Activated naive CD4-positive, alpha-beta T cell treated with Interleukin-2 at 50 U/mL for 16 hours (primary cell): ENCODE measurements around the gene DCST2.

ENCODE experiments used
- DNase-seq: peaks from one replicate; pipeline ENCODE4 v3.0.0-alpha.2; 2020

DCST2 gene

DNA sequence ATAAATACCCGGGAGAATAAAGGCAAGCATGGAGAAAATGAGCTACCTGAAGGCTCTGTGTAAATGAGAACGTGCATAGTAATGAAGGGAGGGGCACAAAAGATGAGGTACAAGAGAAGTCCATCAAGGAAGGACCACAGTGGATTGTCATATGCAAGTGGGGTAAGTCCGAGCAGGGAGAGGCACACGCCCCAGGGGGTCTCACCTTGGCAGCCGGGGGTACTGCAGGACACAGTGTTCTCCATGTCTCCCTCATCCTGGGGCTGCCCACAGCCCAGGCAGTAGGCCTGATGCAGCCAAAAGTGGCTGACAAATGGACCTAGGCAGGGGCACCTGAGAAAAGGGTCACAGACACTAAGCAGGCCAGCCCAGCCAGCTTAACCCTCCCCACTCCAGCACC is 10.0 kb downstream of the DCST2 start:
- DNase-seq = no peak

DNA sequence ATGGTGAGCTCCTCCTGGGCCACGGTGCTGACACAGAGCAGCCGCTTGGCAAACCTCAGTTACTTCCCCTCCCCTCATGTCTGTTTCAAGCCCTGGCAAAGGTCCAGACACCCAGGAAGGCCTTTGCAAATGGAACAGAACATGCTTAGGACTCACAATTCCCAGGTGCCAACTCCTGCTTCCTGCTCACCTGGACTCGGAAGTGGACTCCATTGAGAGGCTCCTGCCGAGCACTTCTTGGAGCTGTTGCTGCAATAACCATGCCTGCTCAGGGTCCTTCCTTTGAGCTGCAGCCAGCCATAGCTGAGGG is 10.7 kb downstream of the DCST2 start:
- DNase-seq = no peak

- DNase-seq = no peak
Measured at GRCh38 chr1:155022136-155022926, 11.2 kb downstream of the DCST2 start.

DNA sequence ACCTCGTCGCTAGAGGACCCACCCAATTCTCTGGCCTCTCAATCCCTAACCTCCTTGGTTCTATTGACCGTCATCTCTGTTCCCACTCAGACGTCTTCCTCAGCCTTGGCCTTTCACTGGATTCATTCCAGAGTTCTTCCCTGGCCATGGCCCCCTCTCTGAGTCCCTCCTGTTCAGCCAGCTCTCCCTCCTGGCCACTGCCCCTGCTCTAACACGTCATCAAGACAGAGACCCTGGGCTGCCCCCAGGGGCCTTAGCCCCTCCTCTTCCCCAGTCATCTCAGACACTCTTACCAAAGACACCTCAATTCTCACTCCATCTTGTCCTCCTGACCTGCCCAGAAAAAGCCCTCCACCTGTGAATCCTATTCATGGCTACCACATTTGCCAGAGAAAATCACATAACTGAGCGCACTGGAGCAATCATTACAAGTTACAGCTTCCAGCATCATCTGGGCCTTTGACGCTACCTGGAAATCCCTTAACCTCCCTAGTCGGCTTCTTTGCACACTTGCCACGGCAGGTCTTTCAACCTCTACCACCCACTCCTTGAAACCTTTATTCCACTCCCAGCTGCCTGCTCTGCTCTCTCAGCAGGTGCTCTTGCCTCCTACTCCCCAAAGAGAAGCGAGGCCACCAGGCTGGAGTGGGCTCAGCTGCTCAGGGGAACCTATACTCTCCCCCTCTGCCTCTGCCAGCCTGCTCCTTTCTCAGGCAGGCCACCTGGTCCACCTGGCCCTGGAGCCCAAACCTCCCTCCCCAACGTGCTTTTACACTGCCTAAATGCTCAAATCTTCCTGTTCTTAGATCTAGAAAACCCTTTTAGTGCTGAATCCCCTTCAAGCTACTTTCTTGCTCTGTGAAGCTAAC is 14.0 kb downstream of the DCST2 start:
- DNase-seq = no peak

DNA sequence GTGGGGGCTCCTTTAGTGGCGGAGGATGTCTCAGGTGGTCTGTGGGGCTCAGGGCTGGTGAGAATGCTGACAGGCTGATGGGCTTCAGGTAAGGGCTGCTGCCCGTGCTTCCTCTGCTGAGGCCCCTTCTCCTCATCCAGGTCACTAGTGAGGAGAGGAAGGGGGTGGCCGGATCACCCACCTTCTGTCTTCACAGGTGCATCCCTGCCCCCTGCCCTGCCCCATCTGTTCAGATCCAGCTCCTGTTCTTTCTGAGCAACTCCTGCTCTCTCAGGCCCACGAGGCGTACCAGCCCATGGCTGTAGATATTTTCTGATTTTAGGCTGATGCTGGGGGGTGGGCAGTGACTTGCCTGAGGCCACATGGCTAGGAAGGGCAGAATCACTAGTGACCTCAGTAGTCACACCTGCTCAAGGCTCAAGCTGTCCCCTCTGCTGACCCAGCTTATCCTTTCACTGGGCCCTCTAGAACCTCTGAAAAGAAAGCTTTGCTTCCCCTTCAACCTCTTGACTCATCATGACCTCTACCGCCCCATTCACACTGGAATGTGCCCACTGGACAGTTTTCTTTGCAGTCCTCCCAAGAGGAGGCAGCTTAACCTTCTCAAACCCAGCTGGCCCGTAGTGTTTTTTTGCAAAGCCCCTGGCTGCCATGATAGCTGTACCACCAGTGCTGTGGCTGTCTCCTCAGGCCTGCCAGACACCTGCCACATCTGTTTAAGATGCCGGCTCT is 14.8 kb downstream of the DCST2 start:
- DNase-seq = no peak

- no peak for DNase-seq
Measured at GRCh38 chr1:155017946-155018316, 15.7 kb downstream of the DCST2 start.

DNA sequence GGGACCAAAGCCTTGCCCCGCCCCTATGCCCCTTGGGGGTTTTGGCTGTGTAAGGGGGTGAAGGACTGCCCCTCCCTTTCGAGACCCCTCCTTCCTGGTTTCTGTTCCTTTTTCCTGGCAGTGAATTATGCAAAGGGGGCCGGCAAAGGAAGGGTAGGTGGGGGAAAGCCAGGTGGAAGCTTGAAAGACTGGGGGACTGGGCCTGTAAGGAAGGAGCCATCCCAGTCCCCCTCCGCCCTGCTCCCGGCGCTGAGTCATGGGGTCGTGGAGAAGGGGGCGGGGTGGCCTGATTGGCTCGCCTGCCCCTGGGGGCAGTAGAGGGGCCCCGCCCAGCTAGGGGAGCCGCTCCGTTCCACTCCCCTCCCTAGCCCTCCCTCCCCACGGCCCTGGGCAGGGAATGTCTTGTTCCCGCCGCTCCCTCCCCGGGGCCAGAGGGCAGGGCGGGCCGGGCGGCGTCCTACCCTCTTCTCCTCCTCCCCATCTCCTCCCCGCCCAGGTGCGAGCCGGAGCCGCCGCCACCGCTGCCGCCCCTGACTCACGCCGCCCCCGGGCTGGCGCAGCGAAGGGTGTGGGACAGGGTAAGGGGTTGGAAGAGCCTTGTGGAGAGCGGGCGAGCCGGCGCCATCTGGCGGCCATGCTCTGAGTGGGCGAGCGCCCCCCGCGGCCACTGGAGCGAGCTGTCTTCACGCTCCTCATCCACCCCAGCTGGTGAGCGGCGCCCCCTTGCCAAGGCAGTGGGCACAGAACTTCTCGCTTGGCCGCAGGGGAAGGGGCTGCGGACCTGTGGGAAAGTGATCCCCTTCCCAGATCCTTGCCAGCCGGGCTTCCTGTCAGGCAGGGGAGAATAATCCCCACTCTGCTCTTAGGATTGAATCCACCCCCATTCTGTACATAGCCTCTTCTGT is 16.3 kb downstream of the DCST2 start:
- peak; percentile 94 for DNase-seq

DNA sequence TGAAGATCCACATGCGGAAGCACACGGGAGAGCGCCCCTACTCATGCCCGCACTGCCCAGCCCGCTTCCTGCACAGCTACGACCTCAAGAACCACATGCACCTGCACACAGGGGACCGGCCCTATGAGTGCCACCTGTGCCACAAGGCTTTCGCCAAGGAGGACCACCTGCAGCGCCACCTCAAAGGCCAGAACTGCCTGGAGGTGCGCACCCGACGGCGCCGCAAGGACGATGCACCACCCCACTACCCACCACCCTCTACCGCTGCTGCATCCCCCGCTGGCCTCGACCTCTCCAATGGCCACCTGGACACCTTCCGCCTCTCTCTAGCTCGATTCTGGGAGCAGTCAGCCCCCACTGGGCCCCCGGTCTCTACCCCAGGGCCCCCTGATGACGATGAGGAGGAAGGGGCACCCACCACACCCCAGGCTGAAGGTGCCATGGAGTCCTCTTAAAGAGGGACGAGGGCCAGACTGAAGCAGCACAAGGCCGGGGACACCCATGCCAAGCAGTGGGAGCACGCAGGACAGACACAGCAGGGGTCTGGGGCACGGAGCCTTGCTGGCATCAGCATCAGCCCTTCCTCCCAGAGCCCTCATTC is 17.2 kb downstream of the DCST2 start:
- peak; percentile 22 for DNase-seq

DNA sequence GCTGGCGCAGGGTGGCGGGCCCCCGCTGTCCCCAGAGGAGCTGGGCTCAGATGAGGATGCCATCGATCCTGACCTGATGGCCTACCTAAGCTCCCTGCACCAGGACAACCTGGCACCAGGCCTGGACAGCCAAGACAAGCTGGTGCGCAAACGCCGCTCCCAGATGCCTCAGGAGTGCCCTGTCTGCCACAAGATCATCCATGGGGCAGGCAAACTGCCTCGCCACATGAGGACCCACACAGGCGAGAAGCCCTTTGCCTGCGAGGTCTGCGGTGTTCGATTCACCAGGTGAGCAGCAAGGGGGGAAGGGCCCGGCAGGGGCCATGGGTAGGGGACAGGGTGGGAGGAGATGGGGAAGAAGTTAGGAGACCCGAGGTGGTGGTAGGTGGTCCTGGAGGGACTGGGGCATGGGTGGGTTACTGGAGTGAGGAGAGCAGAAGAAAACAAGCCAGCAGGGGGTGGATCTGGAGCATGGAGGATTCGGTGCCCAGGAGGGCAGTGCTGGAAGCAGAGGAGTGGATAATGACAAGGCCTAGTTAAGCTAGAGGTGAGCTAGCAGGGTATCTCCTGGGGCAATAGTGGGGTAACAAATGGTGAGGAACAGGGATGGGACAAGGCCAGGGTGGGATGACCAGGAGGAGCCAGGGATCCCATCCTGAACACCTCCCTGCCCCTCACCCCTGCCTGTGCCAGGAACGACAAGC is 17.9 kb downstream of the DCST2 start:
- DNase-seq = no peak

DNA sequence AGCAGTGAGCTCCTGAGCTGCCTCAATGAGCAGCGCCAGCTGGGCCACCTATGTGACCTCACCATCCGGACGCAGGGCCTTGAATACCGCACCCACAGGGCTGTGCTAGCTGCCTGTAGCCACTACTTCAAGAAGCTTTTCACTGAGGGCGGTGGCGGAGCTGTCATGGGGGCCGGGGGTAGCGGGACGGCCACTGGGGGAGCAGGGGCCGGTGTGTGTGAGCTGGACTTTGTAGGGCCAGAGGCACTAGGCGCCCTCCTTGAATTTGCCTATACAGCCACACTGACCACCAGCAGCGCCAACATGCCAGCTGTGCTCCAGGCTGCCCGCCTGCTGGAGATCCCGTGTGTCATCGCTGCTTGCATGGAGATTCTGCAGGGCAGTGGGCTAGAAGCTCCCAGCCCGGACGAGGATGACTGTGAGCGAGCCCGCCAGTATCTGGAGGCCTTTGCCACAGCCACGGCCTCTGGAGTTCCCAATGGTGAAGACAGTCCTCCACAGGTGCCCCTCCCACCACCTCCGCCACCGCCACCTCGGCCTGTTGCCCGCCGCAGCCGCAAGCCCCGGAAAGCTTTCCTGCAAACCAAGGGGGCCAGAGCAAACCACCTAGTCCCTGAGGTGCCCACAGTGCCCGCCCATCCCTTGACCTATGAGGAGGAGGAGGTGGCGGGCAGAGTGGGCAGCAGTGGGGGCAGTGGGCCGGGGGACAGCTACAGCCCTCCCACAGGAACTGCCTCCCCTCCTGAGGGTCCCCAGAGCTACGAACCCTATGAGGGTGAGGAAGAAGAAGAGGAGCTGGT is 18.7 kb downstream of the DCST2 start:
- no peak for DNase-seq

GRCh38 chr1:155013632-155014031 is 19.9 kb downstream of the DCST2 start:
- DNase-seq = peak; percentile 35

DNA sequence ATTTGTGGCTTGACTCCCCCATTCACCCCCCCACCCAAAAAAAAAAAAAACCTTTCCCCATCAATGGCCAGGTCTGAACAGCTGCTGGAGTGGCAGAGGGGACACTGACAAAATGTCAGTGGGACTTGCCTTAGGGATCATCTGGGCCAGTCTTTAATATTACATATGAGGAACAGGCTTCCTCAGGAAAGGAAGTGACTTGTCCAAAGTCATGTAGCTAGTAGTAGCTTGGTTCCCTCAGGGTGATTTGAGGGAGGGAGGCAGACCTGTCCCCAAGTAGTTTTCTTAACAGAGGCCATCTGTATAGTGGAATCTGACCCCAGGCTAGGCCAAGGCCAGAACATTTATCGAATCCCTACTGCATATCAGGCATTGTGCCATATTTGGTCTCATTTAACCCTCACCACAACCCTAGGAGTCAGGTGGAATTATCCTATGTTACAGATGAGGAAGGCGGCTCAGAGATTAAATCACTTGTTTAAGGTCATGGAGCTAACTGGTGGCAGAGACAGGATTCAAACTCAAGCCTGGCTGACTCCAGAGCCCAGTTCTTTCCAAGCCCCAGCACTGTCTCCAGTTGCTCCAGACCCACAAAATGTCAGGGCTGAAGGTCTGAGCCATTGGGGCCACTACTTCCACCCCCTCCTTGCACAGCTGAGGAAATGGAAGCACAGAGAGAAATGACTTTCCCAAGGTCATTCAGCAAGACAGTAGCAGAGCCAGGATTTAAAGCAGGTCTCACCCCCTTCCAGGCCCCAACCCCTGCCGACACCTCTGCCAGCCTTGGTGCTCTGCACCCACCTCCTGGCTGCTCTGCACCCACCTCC is 20.6 kb downstream of the DCST2 start:
- DNase-seq = peak; percentile 15

DNA sequence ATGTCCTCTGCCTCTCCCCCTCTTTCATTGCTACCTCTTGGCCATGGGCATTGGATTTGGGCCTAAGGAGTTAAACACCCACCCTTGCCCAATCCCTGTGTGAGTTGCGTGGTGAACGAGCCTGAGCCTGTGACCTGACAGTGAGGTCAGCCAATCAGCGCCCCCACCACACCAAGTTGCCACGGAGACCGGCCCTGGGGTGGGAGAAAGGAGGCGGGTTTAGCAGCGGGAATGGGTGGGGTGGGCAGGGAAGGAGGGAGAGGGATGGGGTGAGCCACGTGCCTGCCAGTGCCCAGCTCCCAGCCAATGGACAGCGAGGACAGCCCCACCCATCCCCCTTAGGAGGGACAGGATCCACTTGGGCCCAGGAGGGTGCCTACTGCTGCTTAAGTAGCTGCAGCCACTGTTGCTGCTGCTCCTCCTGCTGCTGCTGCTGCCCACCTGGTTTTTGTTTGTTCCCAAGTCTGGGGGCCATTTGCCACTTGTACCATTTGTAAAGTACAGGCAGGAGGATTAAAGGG is 21.5 kb downstream of the DCST2 start:
- DNase-seq = peak; percentile 37

GRCh38 chr1:155011437-155012025 is 22.1 kb downstream of the DCST2 start:
- no peak for DNase-seq

DNA sequence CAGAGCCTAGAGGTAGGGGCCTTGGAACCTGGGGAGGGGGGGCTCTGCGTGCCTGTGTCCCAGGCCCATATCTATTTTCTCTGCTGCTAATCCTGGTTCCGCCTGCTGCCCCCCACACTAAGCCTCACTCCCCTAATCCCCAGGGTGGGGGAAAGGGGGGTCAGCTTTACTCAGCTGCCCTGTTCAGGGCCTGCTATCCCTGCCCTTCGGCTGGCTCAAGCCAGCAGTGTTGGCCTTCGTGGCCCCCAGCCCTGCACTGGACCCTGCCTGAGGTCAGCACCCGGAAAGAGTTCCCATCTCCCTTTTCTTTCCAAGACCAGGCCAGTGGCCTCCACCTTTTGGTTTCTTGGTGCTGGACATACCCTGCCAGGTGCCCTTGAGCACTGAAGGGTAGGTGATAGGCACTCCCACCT is 22.6 kb downstream of the DCST2 start:
- no peak for DNase-seq

DNA sequence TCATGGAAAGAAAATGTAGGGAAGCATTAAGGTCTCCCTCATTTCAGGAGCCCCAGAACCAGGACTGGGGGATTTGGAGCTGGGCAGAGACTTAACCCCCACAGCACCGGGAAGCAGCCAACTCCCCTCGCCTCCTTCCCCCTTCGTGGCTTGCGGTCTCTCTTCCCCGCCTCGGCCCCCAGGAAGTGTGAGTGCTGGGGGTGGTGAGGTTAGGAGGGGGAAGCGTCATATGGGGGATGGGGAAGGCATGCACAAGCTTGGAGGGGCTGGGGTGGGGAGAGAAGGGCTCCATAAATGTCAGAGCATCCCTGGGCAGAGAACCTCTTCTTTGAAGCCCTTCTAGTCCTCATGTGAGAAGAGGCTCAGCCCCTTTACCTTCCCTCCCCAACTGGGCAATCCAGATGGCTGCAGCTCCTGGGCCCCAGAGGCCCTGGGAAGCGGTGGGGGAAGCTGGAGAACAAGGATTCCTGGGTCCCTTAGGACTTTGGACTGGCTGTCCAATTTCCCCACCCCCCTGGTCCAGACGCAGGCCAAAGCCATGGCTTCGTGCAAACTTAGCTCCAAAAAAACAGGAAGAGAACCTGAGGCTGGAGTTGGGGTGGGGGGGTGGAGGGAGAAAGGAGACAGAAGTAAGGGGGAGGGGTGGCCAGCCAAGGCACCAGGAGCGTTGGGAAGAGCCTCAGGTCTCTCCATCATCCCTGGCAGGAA is 23.2 kb downstream of the DCST2 start:
- peak; percentile 34 for DNase-seq

GRCh38 chr1:155009742-155010141 is 23.8 kb downstream of the DCST2 start:
- no peak for DNase-seq

GRCh38 chr1:155009221-155009711 is 24.3 kb downstream of the DCST2 start:
- DNase-seq = peak; percentile 41
